Osteocyte (in vitro differentiated cells): ENCODE results near the gene RBM20. TPM values are rescaled to one million over a fixed set of nuclear protein-coding genes. Genes with fewer than 3 reads are reported as not detected.

ENCODE experiments used
- DNase-seq: peaks from one replicate; pipeline ENCODE4 v3.0.0; 2021; ENCODE audit warnings: mixed read lengths; ENCODE audit not compliant: unreplicated experiment; ENCODE audit errors: extremely low spot score
- H3K27ac Mint-ChIP-seq: one replicate; pipeline ENCODE4 v1.8.0; 2021; ENCODE audit warnings: mild to moderate bottlenecking, mixed read lengths; ENCODE audit not compliant: unreplicated experiment
- H3K27me3 Mint-ChIP-seq: one replicate; pipeline ENCODE4 v1.8.0; 2021; ENCODE audit warnings: mixed read lengths; ENCODE audit not compliant: unreplicated experiment
- H3K36me3 Mint-ChIP-seq: one replicate; pipeline ENCODE4 v1.8.0; 2021; ENCODE audit warnings: mixed read lengths; ENCODE audit not compliant: unreplicated experiment
- H3K4me1 Mint-ChIP-seq: one replicate; pipeline ENCODE4 v1.8.0; 2021; ENCODE audit warnings: mixed read lengths; ENCODE audit not compliant: unreplicated experiment
- H3K4me3 Mint-ChIP-seq: one replicate; pipeline ENCODE4 v1.8.0; 2021; ENCODE audit warnings: mild to moderate bottlenecking, moderate library complexity, mixed read lengths; ENCODE audit not compliant: unreplicated experiment
- H3K9me3 Mint-ChIP-seq: one replicate; pipeline ENCODE4 v1.8.0; 2021; ENCODE audit warnings: mixed read lengths; ENCODE audit not compliant: unreplicated experiment
- total RNA-seq: library from RNA; stranded (reverse); gene quantifications from 2 replicates; pipeline ENCODE4 v1.2.1, GENCODE V29; 2021
- TF ChIP-seq, protein P1 (sequence below): fragments of 200-600 bp; sonication (generic); IDR thresholded peaks from 2 replicates; pipeline ENCODE4 v1.5.0; 2021; ENCODE audit warnings: antibody characterized with exemption, mild to moderate bottlenecking, moderate library complexity

RBM20 gene
- total RNA-seq, 1 donor from 2014 or later = 1.6 TPM

- no peaks in the 10 kb centered on the region for H3K9me3 Mint-ChIP-seq
- peaks cover 3% of the 10 kb centered on the region for H3K27me3 Mint-ChIP-seq
- no peak overlapping the region for H3K4me3 Mint-ChIP-seq
- H3K4me1 Mint-ChIP-seq = peaks cover 12% of the 10 kb centered on the region
- DNase-seq = no peak
- peak overlapping the region; percentile 16 for H3K27ac Mint-ChIP-seq
- no peaks in the 10 kb centered on the region for H3K36me3 Mint-ChIP-seq
- TF ChIP-seq, protein P1, sequence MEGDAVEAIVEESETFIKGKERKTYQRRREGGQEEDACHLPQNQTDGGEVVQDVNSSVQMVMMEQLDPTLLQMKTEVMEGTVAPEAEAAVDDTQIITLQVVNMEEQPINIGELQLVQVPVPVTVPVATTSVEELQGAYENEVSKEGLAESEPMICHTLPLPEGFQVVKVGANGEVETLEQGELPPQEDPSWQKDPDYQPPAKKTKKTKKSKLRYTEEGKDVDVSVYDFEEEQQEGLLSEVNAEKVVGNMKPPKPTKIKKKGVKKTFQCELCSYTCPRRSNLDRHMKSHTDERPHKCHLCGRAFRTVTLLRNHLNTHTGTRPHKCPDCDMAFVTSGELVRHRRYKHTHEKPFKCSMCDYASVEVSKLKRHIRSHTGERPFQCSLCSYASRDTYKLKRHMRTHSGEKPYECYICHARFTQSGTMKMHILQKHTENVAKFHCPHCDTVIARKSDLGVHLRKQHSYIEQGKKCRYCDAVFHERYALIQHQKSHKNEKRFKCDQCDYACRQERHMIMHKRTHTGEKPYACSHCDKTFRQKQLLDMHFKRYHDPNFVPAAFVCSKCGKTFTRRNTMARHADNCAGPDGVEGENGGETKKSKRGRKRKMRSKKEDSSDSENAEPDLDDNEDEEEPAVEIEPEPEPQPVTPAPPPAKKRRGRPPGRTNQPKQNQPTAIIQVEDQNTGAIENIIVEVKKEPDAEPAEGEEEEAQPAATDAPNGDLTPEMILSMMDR = no peak
Measured at GRCh38 chr10:110783509-110784107, 139.5 kb downstream of the RBM20 start.

DNA sequence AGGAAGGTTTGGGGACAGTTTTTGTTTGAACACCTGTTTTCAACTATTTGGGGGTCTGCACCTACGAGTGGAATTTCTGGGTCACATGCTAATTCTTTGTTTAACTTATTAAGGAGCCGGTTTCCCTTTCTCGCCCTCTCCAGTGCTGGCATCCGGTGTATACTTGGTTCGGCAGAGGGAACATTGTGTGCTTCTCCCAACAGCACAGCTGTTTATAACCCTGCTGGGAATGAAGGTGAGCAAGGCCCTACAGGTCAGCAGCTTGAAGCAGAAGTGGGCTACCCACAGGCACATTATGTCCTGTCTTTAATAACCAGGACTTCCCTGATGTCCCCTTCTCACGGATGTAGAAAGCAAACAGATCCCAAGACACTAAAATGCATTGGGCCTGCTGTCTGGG is 140.1 kb downstream of the RBM20 start:
- H3K27ac Mint-ChIP-seq = peak overlapping the region; percentile 16

DNA sequence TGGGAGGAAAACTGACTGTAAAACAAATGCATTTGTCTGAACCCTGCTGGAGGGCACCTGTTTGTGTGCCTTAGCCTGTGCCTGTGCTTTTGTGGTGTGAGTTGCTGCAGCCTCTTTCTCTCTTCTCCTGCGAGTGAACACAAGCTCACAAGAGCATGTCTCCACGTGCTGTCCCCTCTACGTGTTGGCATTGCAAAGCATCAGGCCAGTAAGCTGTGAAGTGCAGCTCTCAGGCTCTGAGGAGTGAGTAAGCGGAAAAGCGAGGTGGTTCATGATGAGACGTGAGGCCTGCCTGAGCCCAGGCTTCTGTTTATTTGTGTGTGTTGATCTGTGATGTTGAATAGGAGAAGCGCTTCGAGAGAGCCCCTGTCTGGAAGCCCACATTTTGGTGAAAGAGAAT is 142.0 kb downstream of the RBM20 start:
- Mint-ChIP-seq H3K4me1 (peaks cover 15% of the 10 kb centered on the region), H3K27ac (no peak overlapping the region), H3K36me3 (no peaks in the 10 kb centered on the region), H3K9me3 (no peaks in the 10 kb centered on the region), H3K4me3 (no peak overlapping the region), H3K27me3 (no peaks in the 10 kb centered on the region)
- TF ChIP-seq, protein P1 = no peak
- DNase-seq = no peak

More for the DNA sequence above, 140.1 kb downstream of the RBM20 start:
- Mint-ChIP-seq H3K4me1 (peaks cover 12% of the 10 kb centered on the region), H3K4me3 (no peak overlapping the region), H3K27me3 (no peaks in the 10 kb centered on the region), H3K36me3 (no peaks in the 10 kb centered on the region), H3K9me3 (no peaks in the 10 kb centered on the region)
- TF ChIP-seq, protein P1 = no peak
- DNase-seq = no peak

GRCh38 chr10:110788620-110789385 is 144.7 kb downstream of the RBM20 start:
- no peak overlapping the region for H3K27ac Mint-ChIP-seq
- no peaks in the 10 kb centered on the region for H3K27me3 Mint-ChIP-seq
- no peaks in the 10 kb centered on the region for H3K36me3 Mint-ChIP-seq
- no peak overlapping the region for H3K4me3 Mint-ChIP-seq
- no peak for DNase-seq
- no peaks in the 10 kb centered on the region for H3K9me3 Mint-ChIP-seq
- TF ChIP-seq, protein P1 = no peak
- peaks cover 25% of the 10 kb centered on the region for H3K4me1 Mint-ChIP-seq
